HUES48 (cell line): Measurements from ENCODE around the gene ZNF217.
"Not testable (repeated sequence)": the region's sequence is repeated elsewhere in the genome, so short reads cannot be mapped to it uniquely, and the experiment has no call there.

ENCODE experiments used
- H3K27ac ChIP-seq: one replicate; pipeline ENCODE4 v1.7.0; 2013; ENCODE audit warnings: low read depth, low read length, inconsistent platforms
- H3K27me3 ChIP-seq: 2 replicates; pipeline ENCODE4 v1.6.1; 2013; ENCODE audit warnings: mild to moderate bottlenecking, low read length; ENCODE audit not compliant: control insufficient read depth, insufficient read depth
- H3K36me3 ChIP-seq: 2 replicates; pipeline ENCODE4 v1.6.1; 2013; ENCODE audit warnings: low read length; ENCODE audit not compliant: control insufficient read depth, insufficient read depth
- H3K4me1 ChIP-seq: 2 replicates; pipeline ENCODE4 v1.6.1; 2013; ENCODE audit warnings: mild to moderate bottlenecking, low read length; ENCODE audit not compliant: control insufficient read depth, insufficient read depth
- H3K4me3 ChIP-seq: 2 replicates; pipeline ENCODE4 v1.5.1; 2013; ENCODE audit warnings: mild to moderate bottlenecking, low read depth, low read length
- H3K9ac ChIP-seq: 2 replicates; pipeline ENCODE4 v1.6.1; 2013; ENCODE audit warnings: mild to moderate bottlenecking, low read depth, low read length, moderate library complexity
- H3K9me3 ChIP-seq: 2 replicates; pipeline ENCODE4 v1.6.1; 2013; ENCODE audit warnings: low read length; ENCODE audit not compliant: control insufficient read depth, insufficient read depth

ZNF217 gene

GRCh38 chr20:53593466-53594007 is at the start of gene ZNF217:
ZNF217 (minus strand) TSS chr20:53593839; CDS start chr20:53582826, 11,013 bp downstream.
- peak within 1 kb of the TSS; percentile 93 for H3K27ac ChIP-seq
- not testable (repeated sequence) for H3K27me3 ChIP-seq, H3K9me3 ChIP-seq, H3K36me3 ChIP-seq
- H3K9ac ChIP-seq, result peak within 1 kb of the TSS; percentile 92
- H3K4me3 ChIP-seq, result peak within 1 kb of the TSS; percentile 85
- H3K4me1 ChIP-seq, result peaks cover 45% of the 10 kb centered on the region

DNA sequence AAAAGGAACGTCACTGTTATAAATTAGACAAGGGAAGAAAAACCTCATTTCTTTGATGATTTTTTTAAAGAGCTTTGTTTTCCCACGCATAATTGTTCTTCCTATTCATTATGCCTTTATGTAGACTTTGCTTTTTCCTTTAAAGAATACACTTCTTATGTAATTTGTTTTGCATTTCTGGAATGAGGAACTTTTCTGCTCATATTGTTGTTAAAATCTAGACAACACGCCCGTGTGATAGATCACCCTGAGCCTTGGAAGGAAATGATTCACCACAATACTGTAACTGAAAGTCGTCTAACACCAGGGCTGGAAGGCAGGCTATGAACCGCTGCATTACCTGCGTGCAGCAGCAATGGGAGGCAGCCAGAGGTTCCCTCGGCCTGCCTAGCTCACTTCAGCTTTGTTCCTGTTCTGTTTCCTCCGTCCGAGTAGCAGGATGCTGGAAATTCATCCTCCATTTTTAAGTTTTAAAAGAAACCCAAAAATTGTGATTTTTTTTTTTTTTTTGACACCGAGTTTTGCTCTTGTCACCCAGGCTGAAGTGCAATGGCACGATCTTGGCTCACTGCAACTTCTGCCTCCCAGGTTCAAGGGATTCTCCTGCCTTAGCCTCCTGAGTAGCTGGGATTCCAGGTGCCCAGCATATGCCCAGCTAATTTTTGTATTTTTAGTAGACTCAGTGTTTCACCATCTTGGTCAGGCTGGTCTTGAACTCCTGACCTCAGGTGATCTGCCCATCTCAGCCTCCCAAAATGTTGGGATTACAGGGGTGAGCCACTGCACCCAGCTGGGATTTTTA is 49.6 kb upstream of the ZNF217 start:
- no peaks in the 10 kb centered on the region for H3K36me3 ChIP-seq
- H3K9ac ChIP-seq, result no peak overlapping the region
- no peaks in the 10 kb centered on the region for H3K27me3 ChIP-seq
- H3K27ac ChIP-seq, result peak overlapping the region; percentile 1
- no peak overlapping the region for H3K4me3 ChIP-seq
- no peaks in the 10 kb centered on the region for H3K9me3 ChIP-seq
- peaks cover 9% of the 10 kb centered on the region for H3K4me1 ChIP-seq

- H3K27ac ChIP-seq, result no peak overlapping the region
Observed at GRCh38 chr20:53642196-53643030, 48.8 kb upstream of the ZNF217 start.

DNA sequence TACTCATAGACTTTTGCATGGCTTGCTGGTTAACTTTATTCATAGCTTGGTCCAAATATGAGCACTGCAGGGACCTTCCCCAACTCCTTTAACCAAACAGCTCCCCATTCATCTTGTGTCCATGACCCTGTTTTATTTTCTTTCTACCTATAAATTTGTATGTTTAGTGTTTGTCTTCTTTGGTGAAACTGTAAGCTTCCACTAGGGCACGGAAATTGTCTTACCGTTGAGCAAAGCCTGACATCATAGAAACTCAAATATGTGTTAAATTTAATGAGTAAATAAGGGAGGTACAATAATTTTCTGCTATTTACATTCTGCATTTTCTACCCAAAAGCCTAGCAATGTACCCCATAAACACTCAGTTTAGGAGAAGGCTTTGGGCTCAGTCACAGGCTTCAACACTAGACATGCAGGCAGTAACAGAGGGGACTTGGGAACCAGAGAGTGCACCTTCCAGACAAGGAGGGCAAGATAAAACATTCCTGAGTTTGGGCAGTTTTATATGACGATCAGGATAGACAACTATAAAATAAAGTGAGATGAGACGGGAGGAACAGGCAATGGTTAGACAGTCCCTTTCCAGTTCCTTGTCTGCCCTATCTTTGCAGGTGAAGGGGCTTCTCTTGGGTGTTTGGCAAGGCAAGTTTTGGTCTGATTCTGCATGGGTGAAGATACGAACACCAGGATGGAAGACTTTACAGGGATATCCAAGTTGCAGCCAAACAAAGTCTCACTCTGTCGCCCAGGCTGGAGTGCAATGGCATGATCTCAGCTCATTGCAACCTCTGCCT is 46.2 kb upstream of the ZNF217 start:
- Histone ChIP-seq H3K4me1 (peaks cover 9% of the 10 kb centered on the region), H3K4me3 (no peak overlapping the region), H3K27ac (no peak overlapping the region), H3K27me3 (no peaks in the 10 kb centered on the region), H3K9ac (no peak overlapping the region), H3K36me3 (no peaks in the 10 kb centered on the region), H3K9me3 (no peaks in the 10 kb centered on the region)

More at GRCh38 chr20:53642196-53643030, 48.8 kb upstream of the ZNF217 start:
- Histone ChIP-seq H3K9me3 (no peaks in the 10 kb centered on the region), H3K9ac (no peak overlapping the region), H3K27me3 (no peaks in the 10 kb centered on the region), H3K36me3 (no peaks in the 10 kb centered on the region), H3K4me3 (no peak overlapping the region), H3K4me1 (peaks cover 9% of the 10 kb centered on the region)

- H3K9me3 ChIP-seq, result no peaks in the 10 kb centered on the region
- H3K27me3 ChIP-seq, result no peaks in the 10 kb centered on the region
- no peak overlapping the region for H3K27ac ChIP-seq
- peaks cover 9% of the 10 kb centered on the region for H3K4me1 ChIP-seq
- H3K4me3 ChIP-seq, result no peak overlapping the region
- no peak overlapping the region for H3K9ac ChIP-seq
- H3K36me3 ChIP-seq, result no peaks in the 10 kb centered on the region
Observed at GRCh38 chr20:53639128-53639527, 45.5 kb upstream of the ZNF217 start.

- H3K4me3 ChIP-seq, H3K4me1 ChIP-seq, H3K27me3 ChIP-seq, H3K9ac ChIP-seq, H3K9me3 ChIP-seq, H3K27ac ChIP-seq, H3K36me3 ChIP-seq: not testable (repeated sequence)
Observed at GRCh38 chr20:53637310-53637709, 43.7 kb upstream of the ZNF217 start.

DNA sequence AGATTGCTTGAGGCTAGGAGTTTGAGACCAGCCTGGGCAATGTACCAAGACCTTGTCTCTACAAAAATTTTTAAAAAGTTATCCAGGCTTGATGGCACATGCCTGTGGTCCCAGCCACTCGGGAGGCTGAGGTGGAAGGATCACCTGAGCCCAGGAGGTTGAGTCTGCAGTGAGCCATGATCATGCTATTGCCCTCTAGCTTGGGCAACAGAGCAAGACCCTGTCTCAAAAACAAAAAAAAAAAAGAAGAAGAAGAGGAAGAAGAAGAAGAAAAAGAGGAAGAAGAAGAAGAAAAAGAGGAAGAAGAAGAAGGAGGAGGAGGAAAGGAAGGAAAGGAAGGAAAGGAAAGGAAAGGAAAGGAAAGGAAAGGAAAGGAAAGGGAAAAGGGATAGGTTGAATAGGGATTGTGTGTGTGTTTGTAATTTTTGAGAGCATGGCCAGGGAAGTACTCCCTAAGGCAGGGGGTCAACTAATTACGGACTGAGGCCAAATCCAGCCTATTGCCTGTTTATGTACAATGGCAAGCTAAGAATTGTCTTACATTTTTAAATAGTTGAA is 43.0 kb upstream of the ZNF217 start:
- H3K27ac ChIP-seq, result no peak overlapping the region

DNA sequence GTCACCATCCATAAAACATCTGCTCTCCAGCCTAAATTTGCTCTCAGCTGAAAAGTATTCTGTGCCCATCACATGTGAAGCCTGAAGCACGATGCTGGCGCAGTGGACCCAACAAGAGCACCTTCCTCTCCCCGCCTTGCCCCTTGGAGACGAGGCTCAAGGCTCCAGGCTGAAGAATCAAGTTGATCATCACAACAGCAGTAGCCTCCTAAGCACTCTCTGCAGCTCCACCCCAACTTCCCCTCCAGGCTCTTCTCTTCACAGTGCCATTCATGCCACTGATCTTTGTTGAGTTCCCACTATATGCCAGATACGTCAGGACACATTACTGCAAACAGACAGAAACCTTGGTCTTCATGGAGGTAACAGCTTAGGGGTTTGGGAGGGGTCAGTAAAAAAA is 41.6 kb upstream of the ZNF217 start:
- Histone ChIP-seq H3K27me3 (no peaks in the 10 kb centered on the region), H3K9me3 (no peaks in the 10 kb centered on the region), H3K4me3 (no peak overlapping the region), H3K9ac (no peak overlapping the region), H3K27ac (no peak overlapping the region), H3K4me1 (no peaks in the 10 kb centered on the region), H3K36me3 (no peaks in the 10 kb centered on the region)

More for the DNA sequence above, 43.0 kb upstream of the ZNF217 start:
- H3K4me3 ChIP-seq, result no peak overlapping the region
- no peaks in the 10 kb centered on the region for H3K27me3 ChIP-seq
- H3K9ac ChIP-seq, result no peak overlapping the region
- no peaks in the 10 kb centered on the region for H3K4me1 ChIP-seq
- H3K36me3 ChIP-seq, result no peaks in the 10 kb centered on the region
- H3K9me3 ChIP-seq, result no peaks in the 10 kb centered on the region

GRCh38 chr20:53631909-53632662 is 38.4 kb upstream of the ZNF217 start:
- Histone ChIP-seq H3K4me1 (no peaks in the 10 kb centered on the region), H3K27me3 (no peaks in the 10 kb centered on the region), H3K27ac (no peak overlapping the region), H3K4me3 (no peak overlapping the region), H3K36me3 (no peaks in the 10 kb centered on the region), H3K9ac (no peak overlapping the region), H3K9me3 (no peaks in the 10 kb centered on the region)

- Histone ChIP-seq H3K27ac (no peak overlapping the region), H3K36me3 (no peaks in the 10 kb centered on the region), H3K27me3 (no peaks in the 10 kb centered on the region), H3K9ac (no peak overlapping the region), H3K9me3 (no peaks in the 10 kb centered on the region), H3K4me3 (no peak overlapping the region), H3K4me1 (no peaks in the 10 kb centered on the region)
Observed at GRCh38 chr20:53629436-53629835, 35.8 kb upstream of the ZNF217 start.
